Left cardiac atrium (tissue), 4 donors: ENCODE results near the gene GGA1. TPM values are rescaled to one million over a fixed set of nuclear protein-coding genes. Genes with fewer than 3 reads are reported as not detected.
A peak's percentile ranks its signal among the peaks of the same experiment; 100 is the strongest.

Experiments
- ATAC-seq, 2 donors: fragments of 200-7000 bp; cut with Tn5 transposase; one replicate each; pipeline ENCODE4 v1.9.1; 2020; ENCODE audit warnings: mild to moderate bottlenecking in 2 of 2, moderate library complexity in 2 of 2
- DNase-seq: peaks from one replicate; pipeline ENCODE4 v3.0.0-alpha.2; 2020
- intact Hi-C, 2 donors: fragments of 100-400 bp; cut with DNase I; formaldehyde crosslinking; loops; one replicate each; pipeline versions ENCODE4 v1.14.1 to v1.15.1; 2022 to 2023
- total RNA-seq, 2 donors: library from RNA; stranded (reverse); fragmentation: NEBNext Ultra II Directional; extraction: Animal tissue kit (Norgen Biotek cat#: 25700); gene quantifications; one replicate each; pipeline ENCODE4 v1.2.1, GENCODE V29; 2021
- donor health status: DM: no; HTN: yes; CAD: no.
- donor health status: DM: no; HTN: yes; CAD: no; lungs with severe emphysema.
- donor health status: DM: yes; HTN: yes; CAD: no.
- donor health status: Dilated cardiomyopathy.

GGA1 gene
- total RNA-seq, 2 donors from 2014 or later = 24.4 to 26.6 TPM

- intact Hi-C loops = no loop called here
- DNase-seq = no peak
- peak in 1 of 2 donors; percentile 13 for ATAC-seq
Observed at GRCh38 chr22:37624017-37624365, 15.4 kb downstream of the GGA1 start.

- ATAC-seq (no peak), DNase-seq (no peak)
- intact Hi-C loops = no loop called here
Observed at GRCh38 chr22:37624876-37625275, 16.2 kb downstream of the GGA1 start.

- no peak for DNase-seq
- ATAC-seq = no peak
- intact Hi-C loops = no loop called here
Observed at GRCh38 chr22:37625737-37626136, 17.1 kb downstream of the GGA1 start.

GRCh38 chr22:37626144-37626543, 17.5 kb downstream of the GGA1 start:
- DNase-seq (peak; percentile 68), ATAC-seq (peak; percentile 61 to 85)
- intact Hi-C loops = no loop called here

GRCh38 chr22:37626556-37627075, 18.0 kb downstream of the GGA1 start:
- intact Hi-C loops = no loop called here
- DNase-seq (no peak), ATAC-seq (no peak)

GRCh38 chr22:37627121-37627520, 18.5 kb downstream of the GGA1 start:
- ATAC-seq = no peak
- DNase-seq = no peak
- intact Hi-C loops = no loop called here

GRCh38 chr22:37627545-37627944, 18.9 kb downstream of the GGA1 start:
- no peak for ATAC-seq
- intact Hi-C loops = no loop called here
- no peak for DNase-seq

GRCh38 chr22:37628830-37629229, 20.2 kb downstream of the GGA1 start:
- DNase-seq (no peak), ATAC-seq (no peak)
- intact Hi-C loops = no loop called here

- ATAC-seq (no peak), DNase-seq (no peak)
- intact Hi-C loops = no loop called here
Observed at GRCh38 chr22:37629928-37630327, 21.3 kb downstream of the GGA1 start.

- ATAC-seq = no peak
- intact Hi-C loops = no loop called here
- DNase-seq = no peak
Observed at GRCh38 chr22:37630839-37631435, 22.3 kb downstream of the GGA1 start.

- intact Hi-C loops = no loop called here
- ATAC-seq (no peak), DNase-seq (no peak)
Observed at GRCh38 chr22:37631448-37632173, 23.0 kb downstream of the GGA1 start.

- ATAC-seq (peak in 1 of 2 donors; percentile 0), DNase-seq (no peak)
- intact Hi-C loops = no loop called here
Observed at GRCh38 chr22:37632174-37633088, 23.8 kb downstream of the GGA1 start.

- DNase-seq (no peak), ATAC-seq (peak in 1 of 2 donors; percentile 1)
- intact Hi-C loops = no loop called here
Observed at GRCh38 chr22:37633089-37633624, 24.5 kb downstream of the GGA1 start.

GRCh38 chr22:37633625-37634416, 25.2 kb downstream of the GGA1 start:
- peak; percentile 86 to 87 for ATAC-seq
- intact Hi-C loops = no loop called here
- DNase-seq = peak; percentile 87

- peak; percentile 1 to 21 for ATAC-seq
- intact Hi-C loops = no loop called here
- DNase-seq = no peak
Observed at GRCh38 chr22:37634417-37634924, 25.8 kb downstream of the GGA1 start.

- DNase-seq (no peak), ATAC-seq (no peak)
- intact Hi-C loops = no loop called here
Observed at GRCh38 chr22:37635157-37635556, 26.5 kb downstream of the GGA1 start.

GRCh38 chr22:37636186-37636948, 27.7 kb downstream of the GGA1 start:
- intact Hi-C loops = no loop called here
- DNase-seq = no peak
- ATAC-seq = no peak

- DNase-seq (no peak), ATAC-seq (no peak)
- intact Hi-C loops = no loop called here
Observed at GRCh38 chr22:37636949-37637273, 28.3 kb downstream of the GGA1 start.
